Kidney (tissue), 22 donors: ENCODE results near the gene PLCD3. TPM values are rescaled to one million over a fixed set of nuclear protein-coding genes. Genes with fewer than 3 reads are reported as not detected.
A peak's percentile ranks its signal among the peaks of the same experiment; 100 is the strongest.

Experiments used
- DNase-seq, 5 donors: peaks; one replicate each; pipeline ENCODE4 v3.0.0-alpha.2; 2013 to 2020
- FAIRE-seq: peaks from 2 replicates; lab custom pipeline; 2012; peaks lifted over from hg19 to GRCh38; lab: Jason Lieb, UNC
- H3K27ac ChIP-seq, 2 donors: one replicate each; pipeline ENCODE4 v1.7.0; 2013; ENCODE audit warnings: low read depth in 2 of 2, low read length in 2 of 2, inconsistent platforms in 1 of 2
- H3K27me3 ChIP-seq: one replicate; pipeline ENCODE4 v1.7.1; 2013; ENCODE audit warnings: low read length, inconsistent platforms; ENCODE audit not compliant: control insufficient read depth, insufficient read depth
- H3K36me3 ChIP-seq, 3 donors: one replicate each; pipeline versions ENCODE4 v1.7.0 to v1.7.1; 2013; ENCODE audit warnings: low read length in 3 of 3, control low read depth in 1 of 3, inconsistent platforms in 1 of 3; ENCODE audit not compliant: insufficient read depth in 3 of 3, control insufficient read depth in 2 of 3
- H3K4me1 ChIP-seq, 3 donors: one replicate each; pipeline versions ENCODE4 v1.7.0 to v1.7.1; 2013; ENCODE audit warnings: low read length in 3 of 3, inconsistent platforms in 1 of 3, low read depth in 1 of 3; ENCODE audit not compliant: control insufficient read depth in 2 of 3, insufficient read depth in 2 of 3
- H3K4me3 ChIP-seq, 3 donors: one replicate each; pipeline versions ENCODE4 v1.7.0 to v1.8.1; 2013; ENCODE audit warnings: low read length in 3 of 3, control low read depth in 1 of 3, inconsistent platforms in 1 of 3
- H3K9ac ChIP-seq, 3 donors: one replicate each; pipeline versions ENCODE4 v1.7.0 to v1.7.1; 2013; ENCODE audit warnings: low read length in 3 of 3, control low read depth in 1 of 3, inconsistent platforms in 1 of 3
- H3K9me3 ChIP-seq, 3 donors: one replicate each; pipeline versions ENCODE4 v1.7.0 to v1.7.1; 2013; ENCODE audit warnings: low read length in 3 of 3, control low read depth in 1 of 3, inconsistent platforms in 1 of 3; ENCODE audit not compliant: control insufficient read depth in 2 of 3, insufficient read depth in 1 of 3
- CTCF ChIP-seq: IDR thresholded peaks from 3 replicates; pipeline ENCODE4 v1.5.1; 2012; ENCODE audit warnings: mild to moderate bottlenecking, moderate library complexity, borderline replicate concordance; ENCODE audit not compliant: insufficient read depth; ENCODE audit errors: extremely low read depth
- intact Hi-C: fragments of 100-400 bp; cut with DNase I; formaldehyde crosslinking; loops from one replicate; pipeline ENCODE4 v1.11.1; 2022
- long read RNA-seq, 10 donors: library from polyadenylated mRNA in 1 of 10; unstranded in 1 of 10; transcript quantifications; one replicate each; pipeline ENCODE4 v2.0.0 and lab custom pipeline, GENCODE V29; 2021 to 2026
- polyA plus RNA-seq: library from polyadenylated mRNA; stranded (reverse); fragments of 350-450 nt; fragmentation: Illumina TruSeq; extraction: RNeasy Lipid Tissue Mini Kit (QIAGEN cat#74804); gene quantifications from one replicate; pipeline ENCODE4 v1.2.3, GENCODE V29; 2014; ENCODE audit warnings: low read depth, low replicate concordance; ENCODE audit not compliant: insufficient read depth
- total RNA-seq: library from RNA; stranded (reverse); fragmentation: NEBNext Ultra II Directional; extraction: Animal tissue kit (Norgen Biotek cat#: 25700); gene quantifications from one replicate; pipeline ENCODE4 v1.2.1, GENCODE V29; 2021
- donor health status: control.
- donor health status: control.
- donor health status: control.
- donor health status: control.
- donor health status: control.
- donor health status: DM: yes; HTN: yes; CAD: no.
- donor health status: Normal renal cell carcinoma (clear cell type).

The PLCD3 gene
- total RNA-seq (111 TPM), polyA plus RNA-seq (14.8 TPM)
- long read RNA-seq, donor 1 = 0 reads
- long read RNA-seq, donor 2, partial matches to known transcripts = 29 of 29 reads
- long read RNA-seq, donor 2, other reads (novel, unspliced or antisense) = 0 of 29 reads
- long read RNA-seq, donor 3 = 0 reads
- long read RNA-seq, donor 4, full-length matches to known transcripts = 2 of 8 reads
- long read RNA-seq, donor 4, partial matches to known transcripts = 6 of 8 reads
- long read RNA-seq, donor 4, other reads (novel, unspliced or antisense) = 0 of 8 reads
- long read RNA-seq, donor 5, partial matches to known transcripts = 5 of 5 reads
- long read RNA-seq, donor 5, other reads (novel, unspliced or antisense) = 0 of 5 reads
- long read RNA-seq, donor 6 = 0 reads
- long read RNA-seq, donor 7, full-length matches to known transcripts = 33 of 94 reads
- long read RNA-seq, donor 7, partial matches to known transcripts = 16 of 94 reads
- long read RNA-seq, donor 7, other reads (novel, unspliced or antisense) = 45 of 94 reads
- long read RNA-seq, donor 8, partial matches to known transcripts = 13 of 13 reads
- long read RNA-seq, donor 8, other reads (novel, unspliced or antisense) = 0 of 13 reads
- long read RNA-seq, donor 9, partial matches to known transcripts = 0 of 2 reads
- long read RNA-seq, donor 9, other reads (novel, unspliced or antisense) = 0 of 2 reads
- long read RNA-seq, donor 10 = 0 reads

GRCh38 chr17:45132320-45132571 lies at the start of gene PLCD3:
TSS of gene PLCD3 (minus strand) at chr17:45132515. CDS start at chr17:45132410, 105 bp downstream.
- no peak for TF ChIP-seq CTCF
- Histone ChIP-seq H3K4me3 (peak within 1 kb of the TSS; percentile 49 to 86 (median 85)), H3K27ac (peak within 1 kb of the TSS; percentile 98), H3K36me3 (no peaks in the 10 kb centered on the region), H3K9me3 (no peaks in the 10 kb centered on the region), H3K27me3 (no peaks in the 10 kb centered on the region), H3K9ac (peak within 1 kb of the TSS; percentile 44 to 90 (median 86)), H3K4me1 (peaks cover 0 to 28% (median 8%) of the 10 kb centered on the region in 3 donors)
- intact Hi-C loops = loop anchor here (10.0 kb wide), 1 partner anchor 63 kb away; no protein-coding TSS in a partner anchor
- no peak for DNase-seq
- FAIRE-seq = no peak

- H3K9ac ChIP-seq = no peak overlapping the region
- FAIRE-seq = no peak
- intact Hi-C loops = no loop called here
Measured at GRCh38 chr17:45177563-45177962, 45.2 kb upstream of the PLCD3 start.

GRCh38 chr17:45175759-45176115 lies 43.4 kb upstream of the PLCD3 start:
- Histone ChIP-seq H3K9me3 (no peaks in the 10 kb centered on the region), H3K4me3 (no peak overlapping the region), H3K27me3 (no peaks in the 10 kb centered on the region), H3K4me1 (peaks cover 0 to 20% (median 20%) of the 10 kb centered on the region in 3 donors), H3K27ac (peak overlapping the region in 1 of 2 donors; percentile 47), H3K36me3 (no peaks in the 10 kb centered on the region), H3K9ac (no peak overlapping the region)
- FAIRE-seq (no peak), DNase-seq (no peak)
- no peak for TF ChIP-seq CTCF
- intact Hi-C loops = no loop called here

More at GRCh38 chr17:45177563-45177962, 45.2 kb upstream of the PLCD3 start:
- Histone ChIP-seq H3K27ac (no peak overlapping the region), H3K9me3 (no peaks in the 10 kb centered on the region), H3K27me3 (no peaks in the 10 kb centered on the region), H3K36me3 (no peaks in the 10 kb centered on the region), H3K4me3 (no peak overlapping the region), H3K4me1 (peaks cover 0 to 3% (median 3%) of the 10 kb centered on the region in 3 donors)
- no peak for TF ChIP-seq CTCF
- no peak for DNase-seq
